SW480 (cell line): Measurements from ENCODE around the gene STIM2.

ENCODE experiments used
- DNase-seq: peaks from one replicate; pipeline ENCODE4 v3.0.0-alpha.2; 2016; ENCODE audit warnings: low spot score

STIM2 gene

GRCh38 chr4:26900765-26901164 lies 40.1 kb downstream of the STIM2 start:
- no peak for DNase-seq

DNA sequence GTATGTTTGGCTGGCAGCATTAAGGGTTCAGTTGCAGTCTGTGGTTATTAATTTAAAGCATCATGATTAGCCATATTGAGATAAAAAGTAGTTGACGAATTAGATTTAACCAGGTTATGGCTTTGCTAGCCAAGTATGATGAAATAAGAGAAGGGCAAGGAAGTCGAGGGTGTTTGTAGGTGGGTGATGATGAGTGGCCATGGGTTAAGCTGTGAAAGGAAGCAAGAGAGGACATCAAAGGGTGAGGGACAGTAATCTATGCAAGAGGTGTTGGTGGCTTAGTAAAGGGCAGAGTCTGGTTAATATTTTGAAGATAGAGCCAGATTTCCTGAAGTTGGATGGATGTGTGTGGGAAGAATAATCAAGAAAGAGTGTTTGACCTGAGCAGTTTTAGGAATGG lies 44.5 kb downstream of the STIM2 start:
- peak; percentile 1 for DNase-seq

- no peak for DNase-seq
Measured at GRCh38 chr4:26907731-26908599, 47.3 kb downstream of the STIM2 start.

GRCh38 chr4:26909369-26909768 lies 48.7 kb downstream of the STIM2 start:
- DNase-seq: no peak

DNA sequence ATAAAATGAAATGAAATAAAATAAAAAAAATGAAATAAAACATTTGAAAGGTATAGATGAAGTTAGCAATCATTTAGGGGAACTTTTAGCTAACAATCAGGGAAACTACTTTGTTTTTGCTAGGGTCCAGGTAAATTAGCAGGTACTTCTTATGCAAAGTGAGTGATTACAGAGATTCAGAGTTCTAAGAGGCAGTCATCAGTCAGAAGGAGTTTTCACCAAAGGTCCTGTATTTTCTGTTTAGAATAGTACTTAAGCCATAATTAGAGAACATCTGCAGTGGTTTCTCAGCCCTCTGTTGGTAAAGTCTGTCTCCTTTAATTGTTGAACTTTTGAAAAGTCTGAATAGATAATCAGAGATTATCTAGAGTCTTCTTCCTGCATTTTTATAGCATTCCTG lies 50.6 kb downstream of the STIM2 start:
- DNase-seq: no peak

GRCh38 chr4:26912069-26912468 lies 51.4 kb downstream of the STIM2 start:
- DNase-seq: no peak

GRCh38 chr4:26912810-26913209 lies 52.2 kb downstream of the STIM2 start:
- no peak for DNase-seq

- DNase-seq: no peak
Measured at GRCh38 chr4:26916195-26916594, 55.6 kb downstream of the STIM2 start.

GRCh38 chr4:26930964-26931363 lies 70.3 kb downstream of the STIM2 start:
- DNase-seq: no peak

- no peak for DNase-seq
Measured at GRCh38 chr4:26931451-26931850, 70.8 kb downstream of the STIM2 start.

DNA sequence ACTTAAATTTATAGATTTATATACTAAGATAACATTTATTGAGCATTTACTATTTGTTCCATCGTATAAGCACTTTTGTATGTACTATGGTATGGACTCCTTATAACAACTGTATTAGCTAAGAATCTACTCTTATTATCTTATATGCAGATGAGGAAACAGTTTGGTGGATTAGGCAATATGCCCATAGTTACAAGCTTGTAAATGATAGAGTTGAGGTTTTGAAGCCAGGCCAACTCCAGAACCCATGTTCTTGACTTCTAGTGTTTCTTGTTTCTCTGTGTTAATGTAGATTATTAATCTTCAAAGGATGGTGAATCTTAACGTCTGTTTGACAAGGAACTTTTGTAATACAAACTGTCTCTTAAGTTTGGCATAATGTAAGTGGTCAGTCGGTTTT lies 71.3 kb downstream of the STIM2 start:
- DNase-seq: no peak

- no peak for DNase-seq
Measured at GRCh38 chr4:26935397-26935796, 74.8 kb downstream of the STIM2 start.

GRCh38 chr4:26936284-26937065 lies 75.8 kb downstream of the STIM2 start:
- no peak for DNase-seq

- no peak for DNase-seq
Measured at GRCh38 chr4:26937139-26937538, 76.5 kb downstream of the STIM2 start.

- no peak for DNase-seq
Measured at GRCh38 chr4:26937567-26937966, 76.9 kb downstream of the STIM2 start.

GRCh38 chr4:26938516-26938915 lies 77.9 kb downstream of the STIM2 start:
- no peak for DNase-seq

- no peak for DNase-seq
Measured at GRCh38 chr4:26941951-26942350, 81.3 kb downstream of the STIM2 start.

DNA sequence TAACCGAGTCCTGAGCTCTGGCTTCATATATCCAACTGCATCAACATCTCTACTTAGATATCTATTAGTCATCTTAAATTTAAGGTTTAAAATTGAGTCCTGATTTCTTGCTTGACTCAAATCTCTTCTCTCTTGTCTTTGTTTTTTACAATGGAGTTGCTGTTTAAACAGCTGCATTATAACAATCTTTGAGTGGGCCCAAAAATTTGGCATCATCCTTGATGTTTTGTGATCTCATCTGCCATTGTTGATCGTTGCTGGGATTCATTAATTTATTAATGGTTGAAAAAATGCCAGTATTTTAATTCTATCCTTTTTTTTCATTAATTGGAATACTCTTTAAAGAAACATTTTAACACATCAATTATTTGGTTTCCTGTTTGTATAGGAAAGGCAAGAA lies 82.2 kb downstream of the STIM2 start:
- no peak for DNase-seq

GRCh38 chr4:26943391-26943790 lies 82.8 kb downstream of the STIM2 start:
- DNase-seq: no peak

DNA sequence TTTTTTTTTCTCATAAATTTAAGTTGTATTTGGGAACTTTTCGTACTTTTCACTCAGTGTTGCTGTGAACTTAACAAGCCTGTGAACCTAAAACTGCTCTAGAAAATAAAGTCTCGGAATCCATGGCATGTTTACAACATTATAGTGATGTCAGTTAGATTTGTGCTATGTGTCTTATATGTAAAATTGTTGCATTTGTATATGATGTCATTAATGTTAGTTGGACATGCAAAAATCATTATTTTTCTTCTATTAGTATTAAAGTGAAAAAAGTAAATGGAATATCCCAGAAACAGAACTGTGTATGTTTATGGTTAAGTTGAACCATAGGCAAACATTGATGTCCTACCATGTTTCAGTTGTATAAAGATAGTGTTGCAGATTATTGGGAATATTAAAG lies 85.2 kb downstream of the STIM2 start:
- no peak for DNase-seq

- DNase-seq: no peak
Measured at GRCh38 chr4:26947318-26947717, 86.7 kb downstream of the STIM2 start.

DNA sequence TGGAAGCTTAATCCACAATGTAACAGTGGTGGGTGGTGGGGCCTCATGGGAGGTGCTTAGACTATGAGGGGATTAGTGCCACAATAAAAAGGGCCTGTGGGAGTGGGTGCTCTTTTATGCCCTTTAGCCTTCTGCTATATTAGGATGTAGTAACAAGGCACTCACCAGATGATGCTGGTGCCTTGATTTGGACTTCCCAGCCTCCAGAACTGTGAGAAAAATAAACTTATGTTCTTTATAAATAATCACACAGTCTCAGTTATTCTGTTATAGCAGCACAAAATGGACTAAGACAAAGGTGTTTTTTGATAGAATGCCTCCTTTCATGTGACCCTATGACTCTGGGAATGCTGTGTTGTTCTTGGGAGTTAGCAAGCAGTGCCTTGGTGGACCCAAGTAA lies 89.8 kb downstream of the STIM2 start:
- DNase-seq: no peak

- DNase-seq: no peak
Measured at GRCh38 chr4:26952891-26953290, 92.2 kb downstream of the STIM2 start.
